Measurements from ENCODE around the gene SOX6.

- TF ChIP-seq CTCF (conservative IDR thresholded peaks at IDR 0.05 in 1 of 2, IDR thresholded peaks at IDR 0.05 in 1 of 2; ENCODE audit: extremely low read depth in 1 of 2, insufficient read depth in 1 of 2, low read depth in 1 of 2, low read length in 2 of 2) (no peak), EZH2 (IDR thresholded peaks at IDR 0.05; ENCODE audit: borderline replicate concordance, low read length) (no peak)
Measured at GRCh38 chr11:16185042-16185441, 171.3 kb downstream of the SOX6 start.

Measured in mammary epithelial cell (primary cell).